Panc1 (cell line): ENCODE data around the gene BZW1. TPM values are rescaled to one million over a fixed set of nuclear protein-coding genes. Genes with fewer than 3 reads are reported as not detected.

ENCODE experiments used
- ATAC-seq: fragments of 200-7000 bp; cut with Tn5 transposase; 2 replicates; pipeline ENCODE4 v1.9.1; 2020; ENCODE audit warnings: mild to moderate bottlenecking, moderate library complexity
- BruUV-seq: library from RNA; stranded (reverse); fragments of 400-500 nt; replicated peaks from 2 replicates; lab custom pipeline; 2021; lab: Mats Ljungman, UMichigan
- CTCF ChIA-PET: fragments of 300-600 bp; sonication (Branson Sonifier 250); formaldehyde crosslinking; loops from one replicate; lab custom pipeline; 2022; ENCODE audit warnings: antibody characterized with exemption; lab: Charles Lee
- POLR2A ChIA-PET: fragments of 300-600 bp; sonication (Branson Sonifier 250); formaldehyde crosslinking; loops from one replicate; lab custom pipeline; 2022; ENCODE audit warnings: antibody characterized with exemption; lab: Charles Lee
- DNase-seq: peaks from one replicate; pipeline ENCODE4 v3.0.0-alpha.2; 2010; ENCODE audit warnings: low read depth, low spot score
- H3K27ac ChIP-seq: 2 replicates; pipeline ENCODE4 v1.5.1; 2011; ENCODE audit warnings: mild to moderate bottlenecking, low read length, inconsistent platforms
- H3K27me3 ChIP-seq: fragments of 200-500 bp; sonication (Bioruptor generic); 2 replicates; pipeline ENCODE4 v1.6.0; 2014; ENCODE audit warnings: low read length, inconsistent platforms; ENCODE audit not compliant: control insufficient read depth, insufficient read depth
- H3K36me3 ChIP-seq: fragments of 200-500 bp; sonication (Bioruptor generic); 2 replicates; pipeline ENCODE4 v1.5.1; 2014; ENCODE audit warnings: inconsistent platforms, mild to moderate bottlenecking, low read length, moderate library complexity; ENCODE audit not compliant: control insufficient read depth, insufficient read depth
- H3K4me1 ChIP-seq: 2 replicates; pipeline ENCODE4 v1.5.1; 2011; ENCODE audit warnings: inconsistent platforms, mild to moderate bottlenecking, low read length, moderate library complexity; ENCODE audit not compliant: control insufficient read depth, insufficient read depth
- H3K4me3 ChIP-seq, 2 experiments: 2 replicates each; pipeline ENCODE4 v1.5.1; 2011 to 2012; ENCODE audit warnings: low read depth in 2 of 2, low read length in 2 of 2, mild to moderate bottlenecking in 2 of 2, inconsistent platforms in 1 of 2, moderate library complexity in 1 of 2
- H3K9me3 ChIP-seq: fragments of 200-500 bp; sonication (Bioruptor generic); 2 replicates; pipeline ENCODE4 v1.5.1; 2014; ENCODE audit warnings: low read depth, mild to moderate bottlenecking, inconsistent platforms, low read length, moderate library complexity; ENCODE audit not compliant: control insufficient read depth, insufficient read depth
- CTCF ChIP-seq: fragments of 450-650 bp; IDR thresholded peaks from 2 replicates; pipeline ENCODE4 v1.5.1; 2017; ENCODE audit warnings: mild to moderate bottlenecking
- POLR2AphosphoS5 ChIP-seq: IDR thresholded peaks from 2 replicates; pipeline ENCODE4 v1.6.1; 2012; ENCODE audit warnings: mild to moderate bottlenecking, low read depth, low read length, moderate library complexity
- REST ChIP-seq, 2 experiments: IDR thresholded peaks; 2 replicates each; pipeline ENCODE4 v1.6.1; 2011 to 2012; ENCODE audit warnings: low read depth in 2 of 2, control low read depth in 1 of 2, low read length in 1 of 2, mild to moderate bottlenecking in 1 of 2, moderate library complexity in 1 of 2; ENCODE audit not compliant: insufficient read depth in 1 of 2
- SIN3A ChIP-seq: IDR thresholded peaks from 2 replicates; pipeline ENCODE4 v1.6.1; 2012; ENCODE audit warnings: low read depth, mild to moderate bottlenecking, low read length, moderate library complexity, borderline replicate concordance; ENCODE audit not compliant: insufficient read depth
- TCF7L2 ChIP-seq: IDR thresholded peaks from 2 replicates; pipeline ENCODE4 v1.6.1; 2011; ENCODE audit warnings: mild to moderate bottlenecking, low read depth, low read length, inconsistent platforms
- in situ Hi-C: cut with HindIII; loops from 2 replicates; pipeline ENCODE4 v1.10.0; 2016; ENCODE audit warnings: low sequenced_read_pairs, low pct_unique_long_range_greater_than_20kb
- intact Hi-C: fragments of 100-400 bp; cut with micrococcal nuclease; formaldehyde crosslinking; loops from one replicate; pipeline ENCODE4 v1.10.0; 2022; ENCODE audit not compliant: unreplicated experiment
- total RNA-seq: library from RNA; stranded (reverse); gene quantifications from one replicate; pipeline ENCODE4 v1.2.1, GENCODE V29; 2021; ENCODE audit not compliant: unreplicated experiment

Gene BZW1
- total RNA-seq, 1 experiment from 2014 or later, result 247 TPM

- ATAC-seq, result no peak
- ChIA-PET CTCF (no interaction called here), POLR2A (no interaction called here)
- Histone ChIP-seq H3K27ac (no peak overlapping the region), H3K27me3 (no peaks in the 10 kb centered on the region), H3K4me3 (no peak overlapping the region), H3K4me1 (peaks cover 8% of the 10 kb centered on the region; the same call in 1 of the 2 replicates), H3K36me3 (no peaks in the 10 kb centered on the region), H3K9me3 (no peaks in the 10 kb centered on the region)
- intact Hi-C loops, result no loop called here
- DNase-seq, result no peak
- no peak for TF ChIP-seq SIN3A
- no peak for TF ChIP-seq POLR2AphosphoS5
- no peak for TF ChIP-seq CTCF
- no peak for TF ChIP-seq TCF7L2
- no TSS peak for BruUV-seq
- in situ Hi-C loops, result no loop called here
Measured at GRCh38 chr2:200782251-200782650, 29.5 kb upstream of the BZW1 start.

- H3K9me3 ChIP-seq, result no peaks in the 10 kb centered on the region
- in situ Hi-C loops (no loop called here), intact Hi-C loops (no loop called here)
- DNase-seq (no peak), ATAC-seq (no peak)
- CTCF ChIA-PET, result no interaction called here
- BruUV-seq, result no TSS peak
- no peak overlapping the region for H3K27ac ChIP-seq
- POLR2A ChIA-PET, result no interaction called here
- no peaks in the 10 kb centered on the region for H3K27me3 ChIP-seq
- no peaks in the 10 kb centered on the region for H3K36me3 ChIP-seq
- H3K4me3 ChIP-seq, result no peak overlapping the region
- TF ChIP-seq POLR2AphosphoS5 (no peak), SIN3A (no peak), REST (IDR thresholded peaks at IDR 0.05; ENCODE audit: insufficient read depth in 1 of 2, low read depth in 2 of 2, low read length in 1 of 2) (no peak), TCF7L2 (no peak), CTCF (no peak)
- H3K4me1 ChIP-seq, result peaks cover 10% of the 10 kb centered on the region; the same call in 1 of the 2 replicates
Measured at GRCh38 chr2:200784215-200784614, 27.5 kb upstream of the BZW1 start.
